OCI-LY1 (cell line): ENCODE measurements around the gene ZNF98.

Source experiments
- H2AFZ ChIP-seq: fragments of 200-600 bp; sonication (generic), shearing (Covaris generic); 2 replicates; pipeline ENCODE4 v1.6.0; 2014; ENCODE audit warnings: antibody characterized with exemption, mild to moderate bottlenecking, low read length
- H3F3A ChIP-seq: fragments of 200-600 bp; sonication (generic), shearing (Covaris generic); 2 replicates; pipeline ENCODE4 v1.6.0; 2014; ENCODE audit warnings: mild to moderate bottlenecking, antibody characterized with exemption, low read length, moderate library complexity; ENCODE audit not compliant: insufficient read depth
- H3K27ac ChIP-seq: fragments of 200-600 bp; sonication (generic); 2 replicates; pipeline ENCODE4 v1.5.1; 2014; ENCODE audit warnings: low read length, mixed run types, mild to moderate bottlenecking, low read depth; ENCODE audit not compliant: poor library complexity, severe bottlenecking
- H3K27me3 ChIP-seq: fragments of 200-600 bp; sonication (generic); 2 replicates; pipeline ENCODE4 v1.6.0; 2014; ENCODE audit warnings: antibody characterized with exemption, mild to moderate bottlenecking, low read length, moderate library complexity; ENCODE audit not compliant: insufficient read depth
- H3K36me3 ChIP-seq: fragments of 200-600 bp; sonication (generic); 2 replicates; pipeline ENCODE4 v1.6.1; 2014; ENCODE audit warnings: mild to moderate bottlenecking, antibody characterized with exemption, low read length, moderate library complexity, mixed read lengths; ENCODE audit not compliant: insufficient read depth
- H3K4me1 ChIP-seq: fragments of 200-600 bp; sonication (generic); 2 replicates; pipeline ENCODE4 v1.5.1; 2014; ENCODE audit warnings: mild to moderate bottlenecking, low read length, moderate library complexity; ENCODE audit not compliant: insufficient read depth, severe bottlenecking
- H3K4me2 ChIP-seq: fragments of 200-600 bp; sonication (generic), shearing (Covaris generic); 2 replicates; pipeline ENCODE4 v1.6.1; 2014; ENCODE audit warnings: low read length
- H3K4me3 ChIP-seq: fragments of 200-600 bp; sonication (generic); 2 replicates; pipeline ENCODE4 v1.5.1; 2014; ENCODE audit warnings: low read length, low read depth, mild to moderate bottlenecking, mixed read lengths; ENCODE audit not compliant: poor library complexity, severe bottlenecking
- H3K79me2 ChIP-seq: fragments of 200-600 bp; shearing (Covaris generic); 2 replicates; pipeline ENCODE4 v1.6.1; 2016; ENCODE audit warnings: mixed run types, low read length, mixed read lengths; ENCODE audit not compliant: insufficient read depth
- H3K9ac ChIP-seq: fragments of 200-600 bp; sonication (generic), shearing (Covaris generic); 2 replicates; pipeline ENCODE4 v1.6.1; 2014; ENCODE audit warnings: mild to moderate bottlenecking, low read length, mixed read lengths
- H3K9me2 ChIP-seq: fragments of 200-600 bp; sonication (generic), shearing (Covaris generic); 2 replicates; pipeline ENCODE4 v1.6.1; 2014; ENCODE audit warnings: low read depth, mild to moderate bottlenecking, low read length, mixed read lengths
- H3K9me3 ChIP-seq: fragments of 200-600 bp; shearing (Covaris generic); 2 replicates; pipeline ENCODE4 v1.6.1; 2014; ENCODE audit warnings: low read length, mixed read lengths
- H4K20me1 ChIP-seq: fragments of 200-600 bp; sonication (generic), shearing (Covaris generic); 2 replicates; pipeline ENCODE4 v1.6.0; 2016; ENCODE audit warnings: mild to moderate bottlenecking, low read length; ENCODE audit not compliant: insufficient read depth
- CTCF ChIP-seq: fragments of 200-600 bp; sonication (generic), shearing (Covaris generic); IDR thresholded peaks from 2 replicates; pipeline ENCODE4 v1.5.1; 2017; ENCODE audit warnings: mild to moderate bottlenecking, antibody characterized with exemption, low read length, moderate library complexity, mixed read lengths
- EZH2 ChIP-seq: fragments of 200-600 bp; sonication (generic), shearing (Covaris generic); IDR thresholded peaks from 2 replicates; pipeline ENCODE4 v1.8.0; 2017; ENCODE audit warnings: borderline replicate concordance, mixed run types, mild to moderate bottlenecking, antibody characterized with exemption, low read length, moderate library complexity, mixed read lengths

ZNF98 gene

GRCh38 chr19:22422211-22422610 lies at the start of gene ZNF98:
ZNF98 (minus strand) TSS chr19:22422346; CDS start chr19:22422224, 122 bp downstream.
- Histone ChIP-seq H3K4me2 (no peak within 1 kb of the TSS), H3K4me3 (no peak within 1 kb of the TSS), H3K27ac (no peak within 1 kb of the TSS), H3K9me2 (no peaks in the 10 kb centered on the region), H3K9me3 (0 out of 2 replicates have a peak, but pooled peaks cover 2% of the 10 kb centered on the region), H4K20me1 (no peaks in the 10 kb centered on the region), H3K4me1 (no peaks in the 10 kb centered on the region), H3K79me2 (no peaks in the 10 kb centered on the region), H2AFZ (no peak within 1 kb of the TSS), H3F3A (no peaks in the 10 kb centered on the region), H3K9ac (no peak within 1 kb of the TSS), H3K36me3 (no peaks in the 10 kb centered on the region), H3K27me3 (no peaks in the 10 kb centered on the region)
- TF ChIP-seq EZH2 (no peak), CTCF (no peak)

- H3K27me3 ChIP-seq, result no peaks in the 10 kb centered on the region
Observed at GRCh38 chr19:22446605-22447004, 24.5 kb upstream of the ZNF98 start.

GRCh38 chr19:22438011-22438410 lies 15.9 kb upstream of the ZNF98 start:
- Histone ChIP-seq H4K20me1 (no peaks in the 10 kb centered on the region), H3K4me3 (no peak overlapping the region), H3K36me3 (no peaks in the 10 kb centered on the region), H3K27ac (no peak overlapping the region), H3K27me3 (no peaks in the 10 kb centered on the region), H3K4me2 (no peak overlapping the region), H3K9me2 (no peaks in the 10 kb centered on the region), H3K9me3 (no peaks in the 10 kb centered on the region), H3K79me2 (no peaks in the 10 kb centered on the region), H2AFZ (no peak overlapping the region), H3F3A (no peaks in the 10 kb centered on the region), H3K4me1 (no peaks in the 10 kb centered on the region), H3K9ac (no peak overlapping the region)
- TF ChIP-seq CTCF, result no peak
- TF ChIP-seq EZH2, result no peak

More at GRCh38 chr19:22446605-22447004, 24.5 kb upstream of the ZNF98 start:
- H3K36me3 ChIP-seq, result no peaks in the 10 kb centered on the region
- H4K20me1 ChIP-seq, result no peaks in the 10 kb centered on the region
- H3K4me3 ChIP-seq, result no peak overlapping the region
- H3F3A ChIP-seq, result no peaks in the 10 kb centered on the region
- no peak overlapping the region for H3K27ac ChIP-seq
- 0 out of 2 replicates have a peak, but pooled peaks cover 4% of the 10 kb centered on the region for H3K9me3 ChIP-seq
- H3K9me2 ChIP-seq, result no peaks in the 10 kb centered on the region
- no peaks in the 10 kb centered on the region for H3K4me1 ChIP-seq
- TF ChIP-seq CTCF, result no peak
- TF ChIP-seq EZH2, result no peak
- H3K79me2 ChIP-seq, result no peaks in the 10 kb centered on the region
- H2AFZ ChIP-seq, result no peak overlapping the region
- H3K4me2 ChIP-seq, result no peak overlapping the region
- no peak overlapping the region for H3K9ac ChIP-seq
